K562 (cell line): ENCODE data around the gene DNAAF8. TPM values are rescaled to one million over a fixed set of nuclear protein-coding genes. Genes with fewer than 3 reads are reported as not detected.
A peak's percentile ranks its signal among the peaks of the same experiment; 100 is the strongest.

ENCODE experiments used
- ARID1B ChIP-seq: fragments of 450-650 bp; IDR thresholded peaks from 2 replicates; pipeline ENCODE4 v1.6.1; 2016; ENCODE audit warnings: antibody characterized with exemption, mild to moderate bottlenecking, inconsistent platforms
- ATF4 ChIP-seq: fragments of 450-650 bp; formaldehyde crosslinking; IDR thresholded peaks from 2 replicates; pipeline ENCODE4 v1.4.0; 2022; ENCODE audit warnings: mild to moderate bottlenecking, moderate library complexity
- CBFA2T2 ChIP-seq: fragments of 450-650 bp; conservative IDR thresholded peaks from 2 replicates; pipeline ENCODE4 v1.6.1; 2017; ENCODE audit warnings: mild to moderate bottlenecking
- CEBPB ChIP-seq: fragments of 450-650 bp; IDR thresholded peaks from 2 replicates; pipeline ENCODE4 v1.6.1; 2016; ENCODE audit warnings: missing genetic modification characterization, missing compliant biosample characterization
- CREB1 ChIP-seq, 2 experiments: sonication (generic) in 1 of 2; formaldehyde crosslinking in 1 of 2; IDR thresholded peaks; 2 replicates each; pipeline versions ENCODE4 v1.6.1 to v1.8.0; 2012 to 2022; ENCODE audit warnings: inconsistent platforms in 1 of 2, mild to moderate bottlenecking in 1 of 2, missing genetic modification reagents in 1 of 2, moderate library complexity in 1 of 2
- CREM ChIP-seq: IDR thresholded peaks from 2 replicates; pipeline ENCODE4 v1.6.1; 2014; ENCODE audit warnings: antibody characterized with exemption, low read depth
- E2F5 ChIP-seq: sonication (generic); formaldehyde crosslinking; IDR thresholded peaks from 2 replicates; pipeline ENCODE4 v1.8.0; 2022; ENCODE audit warnings: mild to moderate bottlenecking, missing genetic modification reagents
- ELF2 ChIP-seq: fragments of 250-450 bp; sonication (Bioruptor Pico); IDR thresholded peaks from 2 replicates; pipeline ENCODE4 v1.5.0; 2021; ENCODE audit warnings: mild to moderate bottlenecking
- HLTF ChIP-seq: fragments of 450-650 bp; IDR thresholded peaks from 2 replicates; pipeline ENCODE4 v1.6.1; 2016
- HMBOX1 ChIP-seq: sonication (generic); IDR thresholded peaks from 2 replicates; pipeline ENCODE4 v1.6.1; 2016
- KAT7 ChIP-seq: sonication (generic); formaldehyde crosslinking; IDR thresholded peaks from 2 replicates; pipeline ENCODE4 v1.8.0; 2022; ENCODE audit warnings: missing genetic modification reagents, mild to moderate bottlenecking, borderline replicate concordance
- NCOA6 ChIP-seq: fragments of 450-650 bp; IDR thresholded peaks from 2 replicates; pipeline ENCODE4 v1.6.1; 2017; ENCODE audit warnings: mild to moderate bottlenecking
- RBM15 ChIP-seq: fragments of 200-400 bp; formaldehyde crosslinking; IDR thresholded peaks from 2 replicates; pipeline ENCODE4 v1.6.1; 2018; ENCODE audit warnings: mild to moderate bottlenecking, low read length, moderate library complexity; ENCODE audit not compliant: insufficient read depth
- RBM17 ChIP-seq: fragments of 200-400 bp; formaldehyde crosslinking; IDR thresholded peaks from 2 replicates; pipeline ENCODE4 v1.6.1; 2017; ENCODE audit warnings: low read depth, mild to moderate bottlenecking, low read length, borderline replicate concordance
- YY1 ChIP-seq, 3 experiments: IDR thresholded peaks; 2 replicates each; pipeline ENCODE4 v1.6.1; 2011; ENCODE audit warnings: low read length in 2 of 3, mild to moderate bottlenecking in 2 of 3, moderate library complexity in 2 of 3, borderline replicate concordance in 1 of 3, control low read depth in 1 of 3, low read depth in 1 of 3; ENCODE audit not compliant: insufficient read depth in 3 of 3, insufficient replicate concordance in 2 of 3, control insufficient read depth in 1 of 3, insufficient read length in 1 of 3; ENCODE audit errors: extremely low read depth in 1 of 3
- ZNF76 ChIP-seq: fragments of 250-450 bp; sonication (Bioruptor Pico); IDR thresholded peaks from 2 replicates; pipeline ENCODE4 v1.4.0; 2020; ENCODE audit warnings: mild to moderate bottlenecking, moderate library complexity, borderline replicate concordance
- ZNF830 ChIP-seq: fragments of 250-450 bp; sonication (Bioruptor Pico); IDR thresholded peaks from 2 replicates; pipeline ENCODE4 v1.5.0; 2021; ENCODE audit warnings: mild to moderate bottlenecking
- polyA plus RNA-seq, 8 experiments: library from polyadenylated mRNA; depleted of rRNA in 4 of 8; stranded (reverse) in 5 of 8; unstranded in 3 of 8; fragments of >200 nt; fragmentation: Nextera tagmentation in 2 of 8; fragmentation: Illumina TruSeq in 1 of 8; extraction: Ambion mirVana in 2 of 8; extraction: Trizol in 1 of 8; gene quantifications; 2 replicates each; pipeline versions ENCODE4 v1.2.1 to v1.2.3, GENCODE V29; 2011 to 2014; ENCODE audit warnings: inconsistent platforms in 1 of 8, missing spikeins in 1 of 8
- total RNA-seq, 7 experiments: library from RNA; depleted of rRNA in 6 of 7; stranded (reverse); fragments of >200 nt in 6 of 7; fragmentation: Illumina TruSeq in 2 of 7; extraction: Trizol in 2 of 7; gene quantifications; 2 replicates each; pipeline versions ENCODE4 v1.2.1 to v1.2.3, GENCODE V29; 2011 to 2021; ENCODE audit warnings: low replicate concordance in 1 of 7
- TF ChIP-seq, protein P1 (sequence below): sonication (generic); formaldehyde crosslinking; IDR thresholded peaks from 2 replicates; pipeline ENCODE4 v1.8.0; 2023; ENCODE audit warnings: mild to moderate bottlenecking, missing genetic modification reagents
- TF ChIP-seq, protein P2 (sequence below): fragments of 450-650 bp; IDR thresholded peaks from 2 replicates; pipeline ENCODE4 v1.6.1; 2017; ENCODE audit warnings: antibody characterized with exemption, mild to moderate bottlenecking

DNAAF8 gene
- total and polyA plus RNA-seq, 9 of the 15 experiments (the other 6 are each of a cell fraction or from before 2014, with no cell fraction given): 0.04 to 0.12 (median 0.10) TPM; not detected in 6

- TF ChIP-seq YY1 (IDR thresholded peaks at IDR 0.05; ENCODE audit: borderline replicate concordance in 1 of 3, control insufficient read depth in 1 of 3, extremely low read depth in 1 of 3, insufficient read depth in 3 of 3, insufficient read length in 1 of 3, insufficient replicate concordance in 2 of 3, low read depth in 1 of 3, low read length in 2 of 3) (peak in 2 of 3 experiments; percentile 45 to 47), KAT7 (no peak), RBM15 (no peak), HMBOX1 (peak; percentile 49; the same call in 1 of the 2 replicates), E2F5 (no peak), ATF4 (no peak), CEBPB (no peak), ZNF830 (CRISPR knock-in tag) (no peak), CREM (peak; percentile 72), CREB1 (IDR thresholded peaks at IDR 0.05) (no peak; the same call in 1 of the 2 replicates), CREB1 (CRISPR knock-in tag; IDR thresholded peaks at IDR 0.05) (no peak; the same call in 1 of the 2 replicates), RBM17 (no peak), ARID1B (no peak), HLTF (no peak), NCOA6 (no peak), CBFA2T2 (no peak), ELF2 (CRISPR knock-in tag) (peak; percentile 82), ZNF76 (CRISPR knock-in tag) (no peak)
- TF ChIP-seq, protein P1, sequence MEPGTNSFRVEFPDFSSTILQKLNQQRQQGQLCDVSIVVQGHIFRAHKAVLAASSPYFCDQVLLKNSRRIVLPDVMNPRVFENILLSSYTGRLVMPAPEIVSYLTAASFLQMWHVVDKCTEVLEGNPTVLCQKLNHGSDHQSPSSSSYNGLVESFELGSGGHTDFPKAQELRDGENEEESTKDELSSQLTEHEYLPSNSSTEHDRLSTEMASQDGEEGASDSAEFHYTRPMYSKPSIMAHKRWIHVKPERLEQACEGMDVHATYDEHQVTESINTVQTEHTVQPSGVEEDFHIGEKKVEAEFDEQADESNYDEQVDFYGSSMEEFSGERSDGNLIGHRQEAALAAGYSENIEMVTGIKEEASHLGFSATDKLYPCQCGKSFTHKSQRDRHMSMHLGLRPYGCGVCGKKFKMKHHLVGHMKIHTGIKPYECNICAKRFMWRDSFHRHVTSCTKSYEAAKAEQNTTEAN (CRISPR knock-in tag): no peak
- TF ChIP-seq, protein P2, sequence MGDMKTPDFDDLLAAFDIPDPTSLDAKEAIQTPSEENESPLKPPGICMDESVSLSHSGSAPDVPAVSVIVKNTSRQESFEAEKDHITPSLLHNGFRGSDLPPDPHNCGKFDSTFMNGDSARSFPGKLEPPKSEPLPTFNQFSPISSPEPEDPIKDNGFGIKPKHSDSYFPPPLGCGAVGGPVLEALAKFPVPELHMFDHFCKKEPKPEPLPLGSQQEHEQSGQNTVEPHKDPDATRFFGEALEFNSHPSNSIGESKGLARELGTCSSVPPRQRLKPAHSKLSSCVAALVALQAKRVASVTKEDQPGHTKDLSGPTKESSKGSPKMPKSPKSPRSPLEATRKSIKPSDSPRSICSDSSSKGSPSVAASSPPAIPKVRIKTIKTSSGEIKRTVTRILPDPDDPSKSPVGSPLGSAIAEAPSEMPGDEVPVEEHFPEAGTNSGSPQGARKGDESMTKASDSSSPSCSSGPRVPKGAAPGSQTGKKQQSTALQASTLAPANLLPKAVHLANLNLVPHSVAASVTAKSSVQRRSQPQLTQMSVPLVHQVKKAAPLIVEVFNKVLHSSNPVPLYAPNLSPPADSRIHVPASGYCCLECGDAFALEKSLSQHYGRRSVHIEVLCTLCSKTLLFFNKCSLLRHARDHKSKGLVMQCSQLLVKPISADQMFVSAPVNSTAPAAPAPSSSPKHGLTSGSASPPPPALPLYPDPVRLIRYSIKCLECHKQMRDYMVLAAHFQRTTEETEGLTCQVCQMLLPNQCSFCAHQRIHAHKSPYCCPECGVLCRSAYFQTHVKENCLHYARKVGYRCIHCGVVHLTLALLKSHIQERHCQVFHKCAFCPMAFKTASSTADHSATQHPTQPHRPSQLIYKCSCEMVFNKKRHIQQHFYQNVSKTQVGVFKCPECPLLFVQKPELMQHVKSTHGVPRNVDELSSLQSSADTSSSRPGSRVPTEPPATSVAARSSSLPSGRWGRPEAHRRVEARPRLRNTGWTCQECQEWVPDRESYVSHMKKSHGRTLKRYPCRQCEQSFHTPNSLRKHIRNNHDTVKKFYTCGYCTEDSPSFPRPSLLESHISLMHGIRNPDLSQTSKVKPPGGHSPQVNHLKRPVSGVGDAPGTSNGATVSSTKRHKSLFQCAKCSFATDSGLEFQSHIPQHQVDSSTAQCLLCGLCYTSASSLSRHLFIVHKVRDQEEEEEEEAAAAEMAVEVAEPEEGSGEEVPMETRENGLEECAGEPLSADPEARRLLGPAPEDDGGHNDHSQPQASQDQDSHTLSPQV: no peak
Measured at GRCh38 chr16:4768549-4769305, 34.4 kb downstream of the DNAAF8 start (continued).
